HG03565 (cell line): ENCODE measurements around the gene OR2V1.
"Not testable (repeated sequence)": the region's sequence is repeated elsewhere in the genome, so short reads cannot be mapped to it uniquely, and the experiment has no call there.

Experiments used
- ATAC-seq: cut with Tn5 transposase; IDR thresholded peaks from one replicate; pipeline ENCODE4 v1.9.1; 2021; ENCODE audit warnings: mild to moderate bottlenecking, moderate library complexity; ENCODE audit not compliant: unreplicated experiment

Gene OR2V1, protein sequence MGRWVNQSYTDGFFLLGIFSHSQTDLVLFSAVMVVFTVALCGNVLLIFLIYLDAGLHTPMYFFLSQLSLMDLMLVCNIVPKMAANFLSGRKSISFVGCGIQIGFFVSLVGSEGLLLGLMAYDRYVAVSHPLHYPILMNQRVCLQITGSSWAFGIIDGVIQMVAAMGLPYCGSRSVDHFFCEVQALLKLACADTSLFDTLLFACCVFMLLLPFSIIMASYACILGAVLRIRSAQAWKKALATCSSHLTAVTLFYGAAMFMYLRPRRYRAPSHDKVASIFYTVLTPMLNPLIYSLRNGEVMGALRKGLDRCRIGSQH

GRCh38 chr5:181130832-181131496 is at the start of gene OR2V1:
OR2V1 (minus strand) TSS chr5:181131169; CDS start chr5:181125304, 5,865 bp downstream.
- ATAC-seq, result no peak

DNA sequence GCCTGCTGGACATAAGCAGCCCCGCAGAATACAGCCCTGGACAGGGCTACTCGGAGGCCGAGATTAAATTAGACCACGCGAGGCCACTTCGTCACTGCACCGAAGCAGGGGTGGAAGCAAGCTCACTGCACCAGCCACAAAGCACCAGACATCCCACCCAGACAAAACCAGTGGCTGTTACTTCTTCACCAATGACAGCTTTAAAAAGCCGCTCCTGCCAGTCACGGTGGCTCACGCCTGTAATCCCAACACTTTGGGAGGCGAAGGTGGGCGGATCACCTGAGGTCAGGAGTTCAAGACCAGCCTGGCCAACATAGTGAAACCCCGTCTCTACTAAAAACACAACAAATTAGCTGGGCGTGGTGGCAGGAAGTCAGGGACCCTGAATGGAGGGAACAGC is 46.6 kb upstream of the OR2V1 start:
- ATAC-seq, result not testable (repeated sequence)

GRCh38 chr5:181176254-181176952 is 45.4 kb upstream of the OR2V1 start:
- no peak for ATAC-seq

GRCh38 chr5:181173420-181174342 is 42.7 kb upstream of the OR2V1 start:
- no peak for ATAC-seq

- ATAC-seq, result no peak
These were observed 42.1 kb upstream of the OR2V1 start for GRCh38 chr5:181173027-181173419.

- no peak for ATAC-seq
These were observed 40.8 kb upstream of the OR2V1 start for GRCh38 chr5:181171782-181172181.

DNA sequence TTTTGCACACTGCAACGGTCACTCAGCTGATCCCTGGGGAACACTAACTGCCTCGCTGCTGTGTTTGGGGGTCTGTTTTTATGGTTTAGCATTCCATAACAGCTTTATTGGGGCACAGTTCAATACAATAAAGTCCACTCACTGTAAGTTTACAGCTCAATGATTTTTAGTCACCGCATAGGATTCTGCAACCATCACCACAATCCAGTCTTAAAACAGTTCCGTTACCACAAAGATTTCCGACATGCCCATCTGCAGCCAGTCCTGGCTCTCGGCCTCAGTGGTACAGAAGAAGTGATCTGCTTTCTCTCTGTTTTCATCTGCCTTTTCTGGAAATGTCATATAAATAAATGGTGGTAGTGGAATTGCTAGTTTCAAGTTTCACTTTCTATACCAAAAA is 40.0 kb upstream of the OR2V1 start:
- ATAC-seq, result no peak

DNA sequence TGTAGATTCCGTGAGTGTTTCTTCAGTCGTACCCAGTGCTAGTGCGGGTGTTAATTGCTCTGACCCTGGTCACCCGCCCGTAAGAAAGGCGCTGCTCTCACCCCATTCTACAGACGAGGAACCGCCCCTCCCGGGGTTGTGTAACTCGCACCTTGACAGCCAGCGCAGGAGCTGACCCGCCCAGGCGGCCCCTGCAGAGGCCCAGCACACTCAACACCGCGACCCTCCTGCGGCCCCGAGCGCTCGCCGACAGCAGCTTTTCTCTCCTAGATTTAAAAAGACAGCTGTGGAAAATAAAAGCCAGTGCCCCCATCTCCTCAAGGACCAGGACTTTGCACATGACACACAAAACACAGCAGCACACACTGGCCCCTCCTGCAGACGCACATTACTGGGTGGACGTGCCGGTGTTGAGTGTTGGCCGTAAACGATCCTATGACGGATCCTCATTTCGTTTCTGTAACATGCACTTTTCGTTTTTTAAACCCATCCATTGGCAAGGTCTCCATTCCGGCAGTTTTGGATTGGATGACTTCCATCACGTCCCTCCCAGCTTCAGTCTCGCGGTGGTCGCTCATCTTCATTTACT is 39.4 kb upstream of the OR2V1 start:
- ATAC-seq, result no peak

GRCh38 chr5:181169459-181170236 is 38.7 kb upstream of the OR2V1 start:
- ATAC-seq, result not testable (repeated sequence)

GRCh38 chr5:181168595-181169118 is 37.7 kb upstream of the OR2V1 start:
- ATAC-seq, result no peak

GRCh38 chr5:181167814-181168488 is 37.0 kb upstream of the OR2V1 start:
- ATAC-seq, result no peak

DNA sequence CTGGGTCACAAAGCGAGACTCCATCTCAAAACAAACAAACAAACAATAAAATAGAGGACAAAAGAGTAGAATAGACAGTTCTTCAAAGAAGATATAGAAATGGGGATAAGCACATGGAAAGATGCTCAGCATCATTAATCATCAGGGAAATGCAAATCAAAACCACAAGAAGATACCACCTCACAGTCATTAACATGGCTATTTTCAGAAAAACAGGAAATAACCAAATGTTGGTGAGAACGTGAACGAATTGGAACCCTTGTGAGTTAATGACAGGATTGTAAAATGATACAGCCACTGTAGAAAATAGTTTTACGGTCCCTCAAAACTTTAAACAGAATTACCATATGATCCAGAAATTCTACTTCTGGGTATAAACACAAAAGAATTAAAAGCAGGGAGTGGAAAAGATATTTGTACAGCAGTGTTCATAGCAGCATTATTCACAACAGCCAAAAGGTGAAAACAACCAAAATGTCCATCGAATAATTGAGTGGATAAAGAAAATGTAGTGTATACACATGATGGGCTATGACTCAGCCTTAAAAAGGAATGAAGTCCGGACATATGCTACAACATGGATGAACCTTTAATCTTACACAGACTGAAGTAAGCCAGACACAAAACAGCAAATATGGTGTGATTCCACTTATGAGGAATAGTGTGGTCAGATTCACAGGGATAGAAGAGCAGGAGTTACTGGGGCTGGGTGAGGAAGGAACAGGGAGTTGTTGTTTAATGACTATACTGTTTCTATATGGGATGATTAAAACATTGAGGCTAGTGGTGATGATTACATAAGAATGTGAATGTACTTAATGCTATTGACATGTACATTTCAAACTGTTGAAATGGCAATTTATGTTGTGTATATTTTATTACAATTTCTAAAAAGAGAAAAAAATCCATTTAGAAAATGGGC is 36.1 kb upstream of the OR2V1 start:
- ATAC-seq, result no peak

GRCh38 chr5:181164076-181164952 is 33.3 kb upstream of the OR2V1 start:
- no peak for ATAC-seq

DNA sequence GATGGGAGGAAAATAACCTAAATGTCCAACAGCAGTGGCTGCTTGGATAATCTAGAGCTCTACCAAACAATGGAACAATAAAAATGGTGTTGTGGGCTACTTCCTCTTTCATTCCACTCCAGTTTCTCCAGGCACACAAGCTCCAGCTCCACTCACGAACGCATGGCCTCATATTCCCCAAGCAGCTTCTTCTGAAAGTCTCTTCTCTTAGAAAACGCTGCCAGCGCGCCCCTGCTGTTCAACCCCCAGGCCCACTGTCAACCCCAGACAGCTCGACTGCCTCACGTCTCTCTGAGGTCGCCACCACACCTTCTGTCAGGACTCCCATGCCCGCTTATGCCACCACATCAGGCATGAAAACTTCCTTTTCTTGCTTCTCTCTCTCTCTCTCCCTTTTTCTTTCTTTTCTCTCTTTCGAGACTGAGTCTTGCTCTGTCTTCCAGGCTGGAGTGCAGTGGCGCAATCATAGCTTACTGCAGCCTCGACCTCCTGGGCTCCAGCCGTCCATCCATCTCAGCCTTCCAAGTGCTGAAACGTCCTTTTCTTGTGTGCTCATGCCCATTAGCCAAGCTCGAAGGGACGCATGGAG is 32.6 kb upstream of the OR2V1 start:
- ATAC-seq, result no peak

DNA sequence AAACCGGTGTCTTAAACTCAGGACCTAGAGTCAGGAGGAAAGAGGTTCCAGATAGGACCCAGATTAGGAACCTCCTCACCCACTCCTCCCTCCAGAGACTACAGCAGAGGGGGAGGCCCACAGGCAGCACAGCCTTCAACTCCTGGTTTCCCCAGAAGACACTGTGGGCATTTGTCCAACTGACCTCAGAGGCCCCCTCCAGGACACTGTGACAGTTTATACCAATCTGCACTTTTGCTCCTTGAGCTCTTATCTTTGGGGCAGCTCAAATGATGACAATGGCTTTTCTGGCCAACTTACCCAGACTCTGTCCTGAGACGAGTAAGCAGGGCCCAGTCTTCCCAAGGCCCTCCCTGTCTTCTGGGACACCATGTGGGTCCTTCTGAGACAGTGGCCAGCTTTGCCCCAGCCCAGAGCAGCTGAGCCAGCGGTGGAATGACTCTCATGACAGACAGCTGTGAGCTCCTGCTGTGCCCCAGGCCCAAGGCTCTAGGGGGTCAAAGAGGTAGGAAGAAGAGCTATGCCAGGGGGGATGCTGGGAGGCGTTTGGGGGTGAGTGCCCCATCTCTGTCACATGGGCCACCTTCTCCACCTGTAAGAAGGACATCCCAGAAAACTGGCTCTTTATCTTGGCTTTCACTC is 30.7 kb upstream of the OR2V1 start:
- ATAC-seq, result no peak
